GM23338 (cell line): ENCODE data around the gene WTIP.

Source experiments
- CTCF ChIP-seq, 2 experiments: fragments of 200-600 bp in 1 of 2; sonication (generic) in 1 of 2; conservative IDR thresholded peaks; 2 replicates each; pipeline versions ENCODE4 v1.5.1 to v1.6.1; 2016 to 2017; ENCODE audit warnings: antibody characterized with exemption in 2 of 2, low read depth in 2 of 2, mild to moderate bottlenecking in 2 of 2, moderate library complexity in 1 of 2
- EZH2 ChIP-seq: fragments of 200-600 bp; sonication (generic); IDR thresholded peaks from one replicate; pipeline ENCODE4 v1.8.0; 2017; ENCODE audit warnings: antibody characterized with exemption, mild to moderate bottlenecking, low read depth; ENCODE audit not compliant: unreplicated experiment
- POLR2AphosphoS5 ChIP-seq: IDR thresholded peaks from 2 replicates; pipeline ENCODE4 v1.6.1; 2016; ENCODE audit warnings: antibody characterized with exemption, low read depth

GRCh38 chr19:34452723-34453122, 28.8 kb upstream of the WTIP start:
- TF ChIP-seq CTCF (conservative IDR thresholded peaks at IDR 0.05; ENCODE audit: low read depth in 2 of 2), result no peak
- TF ChIP-seq EZH2, result no peak
- no peak for TF ChIP-seq POLR2AphosphoS5
